ENCODE data around the gene RCC1.
"Not testable (repeated sequence)": the region's sequence is repeated elsewhere in the genome, so short reads cannot be mapped to it uniquely, and the experiment has no call there.

RCC1 gene

GRCh38 chr1:28552758-28553663 lies 47.2 kb downstream of the RCC1 start, which contains the start of gene TRNAU1AP:
TSS of gene TRNAU1AP (plus strand) at chr1:28553085. CDS start at chr1:28553111, 26 bp downstream.
- peak; percentile 96 for DNase-seq

DNA sequence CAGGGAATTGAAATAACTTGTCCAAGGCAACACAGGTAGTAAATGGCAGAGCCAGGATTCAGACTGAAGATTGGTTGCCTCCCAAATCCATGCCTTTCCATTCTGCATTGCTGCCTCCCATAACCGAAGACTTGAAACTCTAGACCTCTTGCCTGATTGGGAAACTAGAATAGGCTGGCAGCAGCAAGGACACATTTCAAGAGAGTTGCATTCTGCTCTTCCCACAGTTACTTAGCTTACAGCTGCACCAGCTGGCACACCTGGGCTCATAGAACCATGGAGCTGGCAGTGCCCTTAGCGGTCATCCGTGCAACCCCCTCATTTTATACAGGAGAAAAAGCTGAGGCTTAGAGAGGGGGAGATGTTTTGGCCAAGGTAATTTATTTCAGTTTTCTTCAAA lies 55.0 kb downstream of the RCC1 start:
- DNase-seq: no peak

DNA sequence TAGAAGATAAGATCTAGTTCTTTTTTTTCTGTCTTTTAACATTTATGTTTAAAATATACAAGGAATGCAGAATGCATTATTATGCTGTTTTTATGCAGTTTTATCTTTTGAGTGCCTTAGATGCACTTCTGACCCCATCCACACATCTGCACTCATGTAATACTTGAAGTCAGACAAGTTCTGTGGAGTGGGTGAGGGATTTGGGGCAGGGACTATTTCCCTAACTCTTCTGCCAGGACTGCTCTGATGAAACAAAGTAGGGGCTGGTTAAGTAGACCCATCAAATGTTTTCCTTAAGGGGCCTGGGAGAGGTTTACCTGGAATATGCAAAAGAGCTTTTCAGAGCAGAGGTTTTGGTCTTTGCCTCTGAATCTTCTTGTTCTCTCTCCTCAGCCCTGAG lies 58.5 kb downstream of the RCC1 start:
- no peak for DNase-seq

- no peak for DNase-seq
These were observed 59.2 kb downstream of the RCC1 start for GRCh38 chr1:28565040-28565439.

GRCh38 chr1:28565726-28566125 lies 59.9 kb downstream of the RCC1 start:
- DNase-seq: no peak

DNA sequence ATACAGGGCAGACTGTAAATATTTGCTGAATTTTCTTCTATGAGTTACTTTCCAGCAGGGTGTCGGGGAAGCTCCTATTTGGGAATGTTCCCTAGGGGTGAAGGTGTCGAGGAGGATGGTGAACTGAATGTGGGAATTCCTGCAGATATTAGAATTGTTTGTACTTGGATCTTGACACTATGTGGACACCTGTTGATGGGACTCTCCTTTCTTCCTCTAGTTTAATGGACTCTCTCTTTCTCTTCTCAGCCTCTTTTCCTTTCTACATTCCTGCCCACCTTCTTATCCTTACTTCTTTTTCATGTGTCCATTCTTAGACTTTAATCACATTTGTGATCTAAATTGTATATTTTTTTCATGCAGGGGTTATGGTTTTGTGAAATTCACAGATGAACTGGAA lies 61.1 kb downstream of the RCC1 start:
- DNase-seq: no peak

- no peak for DNase-seq
These were observed 66.1 kb downstream of the RCC1 start for GRCh38 chr1:28571911-28572310.

- DNase-seq: not testable (repeated sequence)
These were observed 67.0 kb downstream of the RCC1 start for GRCh38 chr1:28572891-28573290.

- no peak for DNase-seq
These were observed 67.7 kb downstream of the RCC1 start for GRCh38 chr1:28573564-28573963.

DNA sequence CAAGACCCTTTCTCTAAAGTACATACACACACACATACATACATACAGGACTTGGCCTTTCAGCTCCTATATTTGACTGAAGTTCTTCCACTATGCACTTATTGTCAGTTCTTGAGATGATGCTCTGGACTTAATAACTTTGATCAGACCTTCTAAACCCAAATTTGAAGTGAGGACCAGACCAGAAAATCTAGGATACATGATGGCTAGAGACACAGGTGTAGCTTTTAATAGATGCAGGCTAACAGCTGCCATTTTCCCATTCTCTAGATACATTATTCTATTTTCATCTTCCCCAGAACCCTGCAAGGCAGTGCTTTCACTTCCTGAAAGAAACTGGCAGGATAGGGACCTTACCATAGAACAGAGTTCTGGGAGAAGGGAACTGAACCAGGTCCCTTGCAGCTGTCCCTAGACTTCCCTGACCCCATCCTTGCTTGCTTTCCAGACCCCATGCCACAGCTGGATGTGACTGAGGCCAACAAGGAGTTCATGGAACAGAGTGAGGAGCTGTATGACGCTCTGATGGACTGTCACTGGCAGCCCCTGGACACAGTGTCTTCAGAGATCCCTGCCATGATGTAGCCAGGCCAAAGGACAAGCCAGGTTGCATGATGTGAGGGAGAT lies 71.3 kb downstream of the RCC1 start:
- DNase-seq: peak; percentile 24

- DNase-seq: no peak
These were observed 72.1 kb downstream of the RCC1 start for GRCh38 chr1:28577738-28578536.

- DNase-seq: no peak
These were observed 72.9 kb downstream of the RCC1 start for GRCh38 chr1:28578696-28579218.

DNA sequence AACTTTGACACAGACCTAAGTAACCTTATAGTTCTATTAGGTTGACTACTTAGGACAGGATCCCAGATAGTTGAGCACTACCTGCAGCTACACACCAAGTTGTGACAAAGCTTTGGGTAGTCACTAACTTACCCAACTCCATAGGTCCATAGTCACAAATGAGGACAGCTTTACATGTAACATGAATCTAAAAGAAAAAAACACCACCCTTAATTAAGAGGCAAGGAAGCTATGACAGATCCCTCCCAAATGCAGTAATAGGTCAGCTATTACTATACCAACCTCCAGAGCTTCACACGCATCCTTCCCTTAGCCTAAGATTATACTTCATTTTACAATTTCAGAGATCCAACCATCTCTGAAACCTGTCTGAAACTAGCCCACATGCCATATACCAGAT lies 73.6 kb downstream of the RCC1 start:
- no peak for DNase-seq

- DNase-seq: no peak
These were observed 75.1 kb downstream of the RCC1 start for GRCh38 chr1:28580722-28581530.

- peak; percentile 93 for DNase-seq
These were observed 75.8 kb downstream of the RCC1 start for GRCh38 chr1:28581531-28582247.

GRCh38 chr1:28582248-28582615 lies 76.4 kb downstream of the RCC1 start:
- DNase-seq: no peak

DNA sequence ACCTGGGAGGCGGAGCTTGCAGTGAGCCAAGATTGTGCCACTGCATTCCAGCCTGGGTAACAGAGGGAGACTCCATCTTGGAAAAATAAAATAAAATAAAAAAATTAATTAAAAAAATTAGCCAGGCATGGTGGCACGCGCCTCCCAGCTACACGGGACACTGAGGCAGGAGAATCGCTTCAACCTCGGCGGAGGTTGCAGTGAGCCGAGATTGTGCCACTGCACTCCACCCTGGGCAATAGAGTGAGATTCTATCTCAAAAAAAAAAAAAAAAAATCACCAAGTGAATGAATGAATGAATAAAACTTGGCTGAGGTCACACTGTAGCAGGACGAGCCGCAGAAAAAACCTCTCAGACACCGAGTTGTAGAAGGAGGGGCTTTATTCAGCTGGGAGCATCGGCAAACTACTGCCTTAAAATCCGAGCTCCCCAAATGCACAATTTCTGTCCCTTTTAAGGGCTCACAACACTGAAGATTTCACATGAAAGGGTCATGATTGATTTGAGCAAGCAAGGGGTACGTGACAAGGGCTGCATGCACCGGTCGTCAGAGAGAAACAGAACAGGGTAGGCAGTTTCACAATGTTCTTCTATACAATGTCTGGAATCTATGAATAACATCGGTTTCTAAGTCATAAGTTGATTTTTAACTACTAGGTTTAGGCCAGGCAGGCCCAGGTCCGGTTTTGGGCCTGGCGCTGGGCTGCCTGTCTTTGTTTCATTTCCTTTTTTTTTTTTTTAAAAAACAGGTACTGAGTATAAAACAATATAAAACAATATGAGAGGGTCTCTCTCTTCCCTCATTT lies 80.9 kb downstream of the RCC1 start:
- DNase-seq: not testable (repeated sequence)
